ENCODE data around the gene CD63. TPM values are rescaled to one million over a fixed set of nuclear protein-coding genes. Genes with fewer than 3 reads are reported as not detected.

CD63 gene
- total and polyA plus RNA-seq, 5 donors from 2014 or later, result 46.4 to 205 (median 167) TPM

DNA sequence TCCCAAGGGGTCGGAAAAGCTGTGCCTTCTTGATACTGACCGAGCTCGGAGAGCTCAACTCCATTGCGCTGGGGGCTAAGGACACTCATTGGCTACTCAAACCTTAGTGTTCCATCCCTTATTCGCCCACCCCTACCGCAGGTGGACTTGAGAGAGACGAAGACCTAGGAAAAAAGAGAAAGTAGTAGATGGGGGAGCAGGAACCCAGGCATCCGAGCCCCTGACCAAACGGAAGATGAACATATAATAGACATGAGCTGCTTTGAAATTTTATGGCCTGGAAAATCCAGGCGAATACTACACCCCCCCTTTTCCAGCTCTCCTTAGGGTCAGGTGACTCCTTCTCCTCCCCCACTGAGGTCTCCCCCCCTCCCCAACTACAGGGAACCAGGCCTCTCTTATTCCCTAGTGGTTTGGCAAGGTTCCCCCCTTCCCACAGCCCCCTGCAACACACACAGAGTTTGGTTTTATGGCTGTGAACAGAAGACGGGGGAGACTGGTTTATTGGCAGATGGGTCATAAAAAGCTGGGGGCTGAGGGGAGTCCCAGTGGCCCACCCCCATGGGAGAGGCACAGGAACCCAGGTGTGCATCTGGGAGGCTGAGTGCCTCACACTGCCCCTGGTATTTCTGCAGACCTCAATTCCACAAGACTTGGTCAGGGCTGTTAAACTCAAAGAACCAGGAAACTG, 15.7 kb upstream of the CD63 start:
- no peaks in the 10 kb centered on the region for H3K9me3 ChIP-seq (ENCODE audit: control insufficient read depth in 2 of 2, low read length in 2 of 2)
- Mint-ChIP-seq H3K27ac (peak overlapping the region; percentile 85 to 88 (median 86)), H3K4me1 (peaks cover 0 to 48% (median 25%) of the 10 kb centered on the region in 4 donors), H3K4me3 (peak overlapping the region; percentile 93 to 97 (median 94)), H3K27me3 (peaks cover 5% of the 10 kb centered on the region), H3K36me3 (no peaks in the 10 kb centered on the region), H3K9me3 (no peaks in the 10 kb centered on the region)
- peak overlapping the region; percentile 55 for H3K27ac ChIP-seq (ENCODE audit: insufficient read depth, low read length, poor library complexity, severe bottlenecking)
- no peak for DNase-seq
- no peaks in the 10 kb centered on the region for H3K27me3 ChIP-seq (ENCODE audit: control insufficient read depth, insufficient read depth, low read length)
- peaks cover 2% of the 10 kb centered on the region for H3K36me3 ChIP-seq (ENCODE audit: control insufficient read depth, insufficient read depth, low read length)
- H3K4me1 ChIP-seq (ENCODE audit: control insufficient read depth, insufficient read depth, low read length, poor library complexity, severe bottlenecking), result peaks cover 19% of the 10 kb centered on the region
- peak overlapping the region; percentile 65 for H3K4me3 ChIP-seq (ENCODE audit: low read depth, low read length)
- ATAC-seq (ENCODE audit: low read depth in 2 of 2), result no peak

DNA sequence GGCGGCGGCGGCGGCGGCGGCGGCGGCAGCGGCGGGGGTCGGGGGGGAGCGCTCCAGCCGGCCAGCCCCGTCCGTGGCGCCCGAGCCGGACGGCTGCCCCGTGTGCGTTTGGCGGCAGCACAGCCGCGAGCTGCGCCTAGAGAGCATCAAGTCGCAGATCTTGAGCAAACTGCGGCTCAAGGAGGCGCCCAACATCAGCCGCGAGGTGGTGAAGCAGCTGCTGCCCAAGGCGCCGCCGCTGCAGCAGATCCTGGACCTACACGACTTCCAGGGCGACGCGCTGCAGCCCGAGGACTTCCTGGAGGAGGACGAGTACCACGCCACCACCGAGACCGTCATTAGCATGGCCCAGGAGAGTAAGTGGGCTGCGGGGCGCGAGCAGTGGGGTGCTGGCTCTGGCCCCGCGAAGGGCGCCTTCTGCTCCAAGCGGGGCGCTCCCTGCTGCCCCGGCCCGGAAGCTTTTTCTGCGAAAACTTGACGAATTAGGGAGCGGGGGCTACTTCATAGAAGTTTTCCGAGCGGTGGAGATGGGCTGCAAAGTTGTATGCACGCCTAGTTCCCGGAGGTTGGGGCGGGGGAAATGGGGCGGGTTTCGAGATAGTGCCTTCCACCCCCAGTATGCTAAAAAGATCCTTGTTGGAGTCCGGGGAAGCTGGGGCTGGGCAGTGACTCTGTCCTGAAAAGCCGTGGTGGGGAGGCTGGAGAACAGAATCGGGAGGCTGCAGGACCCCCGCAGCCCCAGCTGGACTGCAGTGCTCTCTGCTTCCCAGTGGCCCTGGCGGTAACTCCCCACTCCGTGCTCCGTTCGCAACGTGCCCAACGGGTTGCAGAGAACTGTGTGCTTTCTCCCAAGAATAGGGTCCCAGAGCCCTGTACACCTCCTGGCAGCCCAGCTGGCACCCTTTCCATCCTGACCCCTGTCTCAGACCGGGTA, 14.9 kb upstream of the CD63 start:
- Mint-ChIP-seq H3K4me3 (peak overlapping the region; percentile 93 to 97 (median 94)), H3K27ac (peak overlapping the region; percentile 85 to 88 (median 86)), H3K27me3 (peaks cover 5% of the 10 kb centered on the region), H3K4me1 (peaks cover 0 to 48% (median 25%) of the 10 kb centered on the region in 4 donors), H3K36me3 (no peaks in the 10 kb centered on the region), H3K9me3 (no peaks in the 10 kb centered on the region)
- Histone ChIP-seq H3K36me3 (ENCODE audit: control insufficient read depth, insufficient read depth, low read length) (no peaks in the 10 kb centered on the region), H3K27me3 (ENCODE audit: control insufficient read depth, insufficient read depth, low read length) (no peaks in the 10 kb centered on the region), H3K4me3 (ENCODE audit: low read depth, low read length) (peak overlapping the region; percentile 65), H3K4me1 (ENCODE audit: control insufficient read depth, insufficient read depth, low read length, poor library complexity, severe bottlenecking) (peaks cover 19% of the 10 kb centered on the region), H3K9me3 (ENCODE audit: control insufficient read depth in 2 of 2, low read length in 2 of 2) (no peaks in the 10 kb centered on the region), H3K27ac (ENCODE audit: insufficient read depth, low read length, poor library complexity, severe bottlenecking) (peak overlapping the region; percentile 23)
- ATAC-seq (ENCODE audit: low read depth in 2 of 2) (peak; percentile 43 to 51), DNase-seq (peak; percentile 28 to 71 (median 44))

DNA sequence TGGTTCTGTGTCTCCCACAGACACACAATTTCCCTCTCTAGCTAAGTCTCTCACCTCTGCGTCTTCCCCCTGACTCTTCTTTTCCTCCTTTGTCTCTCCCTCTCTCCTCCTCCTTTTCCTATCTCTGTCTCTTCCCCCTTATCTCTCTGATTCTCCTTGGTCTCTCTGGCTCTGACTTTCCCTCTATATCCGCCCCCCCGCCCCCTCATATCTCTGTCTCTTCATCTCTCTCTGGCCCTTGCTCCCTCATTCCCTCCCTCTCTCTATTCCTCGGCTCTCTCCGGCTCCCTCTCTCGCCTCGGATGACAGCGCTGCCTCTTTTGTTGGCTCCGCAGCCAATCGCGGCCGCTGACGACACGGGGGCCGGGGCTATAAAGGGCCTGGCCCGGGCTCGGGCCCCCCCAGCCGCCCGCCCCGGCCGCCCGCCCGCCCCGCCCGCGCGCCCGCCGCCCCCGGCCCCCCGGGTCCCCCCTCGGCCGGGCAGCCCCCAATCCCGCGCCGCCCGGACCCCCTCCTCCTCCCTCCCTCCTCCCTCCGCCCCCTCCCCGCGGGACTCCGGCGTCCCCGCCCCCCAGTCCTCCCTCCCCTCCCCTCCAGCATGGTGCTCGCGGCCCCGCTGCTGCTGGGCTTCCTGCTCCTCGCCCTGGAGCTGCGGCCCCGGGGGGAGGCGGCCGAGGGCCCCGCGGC, 14.1 kb upstream of the CD63 start, which contains the start of gene GDF11:
Gene GDF11 (plus strand): TSS at position 404 of the 687 bp plus-strand sequence. CDS start 195 bp downstream, at position 599.
- peaks cover 27% of the 10 kb centered on the region for H3K4me1 ChIP-seq (ENCODE audit: control insufficient read depth, insufficient read depth, low read length, poor library complexity, severe bottlenecking)
- peak within 1 kb of the TSS; percentile 93 to 97 (median 94) for H3K4me3 Mint-ChIP-seq
- H3K27ac ChIP-seq (ENCODE audit: insufficient read depth, low read length, poor library complexity, severe bottlenecking), result peak within 1 kb of the TSS; percentile 66
- H3K27ac Mint-ChIP-seq, result peak within 1 kb of the TSS; percentile 86 to 88 (median 87)
- no peaks in the 10 kb centered on the region for H3K9me3 Mint-ChIP-seq
- H3K36me3 Mint-ChIP-seq, result no peaks in the 10 kb centered on the region
- peak; percentile 59 to 66 for ATAC-seq (ENCODE audit: low read depth in 2 of 2)
- H3K9me3 ChIP-seq (ENCODE audit: control insufficient read depth in 2 of 2, low read length in 2 of 2), result no peaks in the 10 kb centered on the region
- H3K4me1 Mint-ChIP-seq, result peaks cover 5 to 50% (median 31%) of the 10 kb centered on the region in 4 donors
- no peaks in the 10 kb centered on the region for H3K36me3 ChIP-seq (ENCODE audit: control insufficient read depth, insufficient read depth, low read length)
- peaks cover 5% of the 10 kb centered on the region for H3K27me3 Mint-ChIP-seq
- peak within 1 kb of the TSS; percentile 79 for H3K4me3 ChIP-seq (ENCODE audit: low read depth, low read length)
- DNase-seq, result peak; percentile 66 to 75 (median 72)
- H3K27me3 ChIP-seq (ENCODE audit: control insufficient read depth, insufficient read depth, low read length), result no peaks in the 10 kb centered on the region

DNA sequence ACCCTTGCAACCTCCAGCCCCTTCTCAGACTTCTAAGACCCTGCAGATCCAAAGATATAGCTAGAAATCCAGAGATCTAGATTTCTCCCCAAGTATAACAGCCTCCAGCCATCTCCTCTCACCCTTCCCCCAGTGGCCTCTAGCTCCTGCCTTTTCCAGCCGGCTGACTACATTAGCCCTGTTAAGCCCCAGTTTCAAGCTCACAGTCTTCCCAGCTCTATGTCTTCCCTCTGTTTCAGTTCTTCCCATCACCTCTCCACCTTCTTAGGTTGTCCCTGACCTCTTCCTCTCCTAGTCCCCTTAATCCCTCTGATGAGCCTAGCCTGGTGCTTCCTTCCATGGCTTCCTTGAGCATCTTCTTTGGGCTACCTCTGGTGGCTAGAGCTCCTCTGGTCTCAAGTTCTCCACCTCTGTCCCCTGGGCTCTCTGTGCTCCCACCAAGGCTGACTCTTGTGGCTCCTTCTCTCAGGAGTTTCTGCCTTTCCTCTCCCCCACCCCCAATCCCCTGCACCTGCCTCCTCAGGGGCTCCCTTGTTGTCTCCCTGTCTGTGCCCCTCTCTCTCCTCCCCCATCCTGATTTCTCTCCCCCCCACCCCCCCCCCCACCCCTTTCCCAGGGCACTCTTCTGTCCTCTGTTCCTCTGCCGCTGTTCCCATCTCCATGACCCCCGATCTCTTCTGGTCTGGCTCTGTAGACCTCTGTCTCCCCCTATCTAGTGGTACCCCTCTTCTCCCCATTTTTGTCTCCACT, 13.3 kb upstream of the CD63 start:
- no peaks in the 10 kb centered on the region for H3K9me3 ChIP-seq (ENCODE audit: control insufficient read depth in 2 of 2, low read length in 2 of 2)
- DNase-seq (no peak), ATAC-seq (ENCODE audit: low read depth in 2 of 2) (no peak)
- Mint-ChIP-seq H3K9me3 (no peaks in the 10 kb centered on the region), H3K4me3 (peak overlapping the region; percentile 80 to 93 (median 84)), H3K27ac (peak overlapping the region; percentile 85 to 87 (median 86)), H3K36me3 (no peaks in the 10 kb centered on the region), H3K27me3 (peaks cover 5% of the 10 kb centered on the region), H3K4me1 (peaks cover 5 to 57% (median 36%) of the 10 kb centered on the region in 4 donors)
- peaks cover 34% of the 10 kb centered on the region for H3K4me1 ChIP-seq (ENCODE audit: control insufficient read depth, insufficient read depth, low read length, poor library complexity, severe bottlenecking)
- H3K36me3 ChIP-seq (ENCODE audit: control insufficient read depth, insufficient read depth, low read length), result no peaks in the 10 kb centered on the region
- peak overlapping the region; percentile 66 for H3K27ac ChIP-seq (ENCODE audit: insufficient read depth, low read length, poor library complexity, severe bottlenecking)
- H3K4me3 ChIP-seq (ENCODE audit: low read depth, low read length), result peak overlapping the region; percentile 79
- H3K27me3 ChIP-seq (ENCODE audit: control insufficient read depth, insufficient read depth, low read length), result no peaks in the 10 kb centered on the region

DNA sequence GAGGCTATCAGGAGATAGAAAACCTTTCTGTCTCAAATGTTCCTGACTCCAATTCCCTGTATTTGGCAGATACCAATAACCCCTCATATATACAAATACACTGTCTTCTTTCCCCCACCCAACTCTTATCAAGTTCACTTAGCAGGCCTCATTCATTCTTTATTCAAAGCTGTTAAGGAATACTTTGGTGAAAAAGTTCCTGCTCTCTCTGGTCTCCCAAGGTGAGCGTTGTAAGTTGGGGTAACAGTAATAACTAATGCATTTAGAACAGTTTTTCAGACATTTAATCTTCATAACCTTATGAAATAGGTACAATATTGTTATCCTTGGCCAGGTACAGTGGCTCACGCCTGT, 10.2 kb upstream of the CD63 start:
- Mint-ChIP-seq H3K4me3 (peak overlapping the region; percentile 89 to 96 (median 92)), H3K27me3 (peaks cover 5% of the 10 kb centered on the region), H3K36me3 (no peaks in the 10 kb centered on the region), H3K9me3 (no peaks in the 10 kb centered on the region), H3K27ac (peak overlapping the region in 2 of 3 donors; percentile 77 to 96), H3K4me1 (peaks cover 5 to 40% (median 18%) of the 10 kb centered on the region in 4 donors)
- Histone ChIP-seq H3K9me3 (ENCODE audit: control insufficient read depth in 2 of 2, low read length in 2 of 2) (no peaks in the 10 kb centered on the region), H3K4me1 (ENCODE audit: control insufficient read depth, insufficient read depth, low read length, poor library complexity, severe bottlenecking) (peaks cover 20% of the 10 kb centered on the region), H3K4me3 (ENCODE audit: low read depth, low read length) (peak overlapping the region; percentile 95), H3K27ac (ENCODE audit: insufficient read depth, low read length, poor library complexity, severe bottlenecking) (peak overlapping the region; percentile 89), H3K36me3 (ENCODE audit: control insufficient read depth, insufficient read depth, low read length) (no peaks in the 10 kb centered on the region), H3K27me3 (ENCODE audit: control insufficient read depth, insufficient read depth, low read length) (no peaks in the 10 kb centered on the region)
- ATAC-seq (ENCODE audit: low read depth in 2 of 2) (no peak), DNase-seq (no peak)

DNA sequence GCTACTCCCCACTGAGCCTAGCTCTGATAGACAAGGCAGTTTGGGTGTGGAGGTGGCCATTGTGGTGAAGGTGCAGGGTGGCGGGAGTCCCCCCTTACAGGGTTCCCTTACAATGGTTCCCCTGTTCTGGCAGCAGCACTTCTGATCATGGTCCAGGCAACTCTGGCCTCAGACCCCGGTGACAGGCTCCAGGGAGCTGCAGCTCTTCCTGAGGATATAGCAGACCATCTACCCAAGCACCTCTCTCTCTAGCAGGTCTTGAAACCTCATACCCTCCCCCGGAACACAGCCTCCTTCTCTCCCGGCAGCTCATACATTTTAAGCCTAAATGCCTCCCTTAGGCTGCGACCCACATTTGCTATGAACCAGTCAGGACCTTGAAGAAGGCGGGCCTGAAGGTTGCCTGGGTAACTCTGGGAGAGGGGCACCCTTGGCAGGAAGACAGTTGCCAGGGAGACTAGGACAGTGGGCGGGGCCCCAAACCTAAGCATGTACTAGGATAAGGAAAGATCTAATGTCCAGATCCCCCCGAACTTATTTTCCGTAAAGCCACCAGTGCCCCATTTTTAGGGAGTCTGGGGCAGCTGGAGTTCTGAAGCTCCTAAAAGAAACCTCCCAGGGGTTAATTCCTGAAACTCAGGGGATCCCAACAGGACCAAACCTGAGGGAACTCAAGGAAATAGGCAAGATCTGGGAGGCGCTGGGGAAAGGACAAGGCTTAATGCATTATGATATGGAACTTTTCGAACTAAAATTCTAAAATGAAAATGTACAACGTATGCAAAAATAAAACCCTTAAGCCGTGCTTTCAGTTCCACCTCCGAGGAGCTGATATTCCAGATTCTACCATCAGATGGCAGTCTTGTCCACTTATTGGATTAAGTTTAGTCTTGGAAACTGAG, 9.6 kb upstream of the CD63 start:
- peaks cover 5% of the 10 kb centered on the region for H3K27me3 Mint-ChIP-seq
- H3K36me3 Mint-ChIP-seq, result no peaks in the 10 kb centered on the region
- Histone ChIP-seq H3K36me3 (ENCODE audit: control insufficient read depth, insufficient read depth, low read length) (no peaks in the 10 kb centered on the region), H3K27me3 (ENCODE audit: control insufficient read depth, insufficient read depth, low read length) (no peaks in the 10 kb centered on the region), H3K4me3 (ENCODE audit: low read depth, low read length) (peak overlapping the region; percentile 95), H3K27ac (ENCODE audit: insufficient read depth, low read length, poor library complexity, severe bottlenecking) (peak overlapping the region; percentile 89), H3K4me1 (ENCODE audit: control insufficient read depth, insufficient read depth, low read length, poor library complexity, severe bottlenecking) (peaks cover 16% of the 10 kb centered on the region), H3K9me3 (ENCODE audit: control insufficient read depth in 2 of 2, low read length in 2 of 2) (no peaks in the 10 kb centered on the region)
- H3K27ac Mint-ChIP-seq, result peak overlapping the region; percentile 77 to 96 (median 94)
- peak; percentile 69 to 92 (median 85) for DNase-seq
- H3K9me3 Mint-ChIP-seq, result no peaks in the 10 kb centered on the region
- H3K4me1 Mint-ChIP-seq, result peaks cover 5 to 35% (median 18%) of the 10 kb centered on the region in 4 donors
- H3K4me3 Mint-ChIP-seq, result peak overlapping the region; percentile 89 to 96 (median 92)
- ATAC-seq (ENCODE audit: low read depth in 2 of 2), result peak; percentile 74 to 75

Data from CD4-positive, CD25-positive, alpha-beta regulatory T cell (primary cell).